GM18858 (cell line): ENCODE data around the gene SMIM9.

ENCODE experiments used
- ATAC-seq: cut with Tn5 transposase; IDR thresholded peaks from one replicate; pipeline ENCODE4 v1.9.1; 2021; ENCODE audit not compliant: unreplicated experiment

SMIM9 gene

DNA sequence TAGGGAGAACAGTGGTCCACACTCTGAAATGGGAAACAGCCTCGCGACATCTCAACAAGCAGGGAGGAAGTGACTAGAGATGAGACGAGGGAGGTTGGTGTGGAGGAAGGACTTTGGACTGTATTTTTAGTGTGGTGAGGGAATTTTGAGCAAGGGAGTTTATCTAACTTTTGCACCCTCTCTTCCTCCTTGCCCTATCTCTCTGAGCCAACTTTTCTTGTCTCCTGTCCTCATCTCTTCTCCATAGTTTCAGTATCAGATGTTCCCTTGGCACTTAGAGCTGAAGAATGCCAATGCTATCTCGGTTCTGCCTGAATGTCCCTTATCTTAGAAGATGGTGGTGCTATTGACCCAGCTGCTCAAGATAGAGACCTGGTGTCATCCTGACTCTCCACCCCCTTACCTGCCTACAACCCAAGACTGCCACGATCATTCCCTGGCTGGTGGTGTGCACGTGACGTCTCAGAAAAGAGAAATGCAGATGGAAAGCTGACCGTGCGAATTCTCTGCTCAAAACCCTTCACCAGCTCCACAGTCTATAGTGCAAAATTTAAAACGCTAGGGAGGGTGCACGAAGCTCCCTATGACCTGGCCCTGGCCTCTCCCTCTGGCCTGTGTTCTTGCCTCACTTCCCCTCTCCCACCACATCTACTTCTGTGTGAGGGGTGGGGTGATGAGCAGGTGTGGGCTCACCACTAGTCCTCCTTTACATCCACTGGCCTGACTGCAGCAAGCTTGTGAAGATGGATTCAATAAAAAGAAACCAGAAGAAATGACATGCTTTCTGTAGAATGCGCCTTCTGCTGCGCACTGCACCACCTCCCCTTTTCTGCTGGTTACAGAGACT is 50.1 kb downstream of the SMIM9 start:
- ATAC-seq = no peak

- ATAC-seq = no peak
These were observed 53.5 kb downstream of the SMIM9 start for GRCh38 chrX:154780968-154781367.

- ATAC-seq = no peak
These were observed 55.2 kb downstream of the SMIM9 start for GRCh38 chrX:154779261-154779660.

GRCh38 chrX:154776753-154777152 is 57.7 kb downstream of the SMIM9 start:
- ATAC-seq = no peak

DNA sequence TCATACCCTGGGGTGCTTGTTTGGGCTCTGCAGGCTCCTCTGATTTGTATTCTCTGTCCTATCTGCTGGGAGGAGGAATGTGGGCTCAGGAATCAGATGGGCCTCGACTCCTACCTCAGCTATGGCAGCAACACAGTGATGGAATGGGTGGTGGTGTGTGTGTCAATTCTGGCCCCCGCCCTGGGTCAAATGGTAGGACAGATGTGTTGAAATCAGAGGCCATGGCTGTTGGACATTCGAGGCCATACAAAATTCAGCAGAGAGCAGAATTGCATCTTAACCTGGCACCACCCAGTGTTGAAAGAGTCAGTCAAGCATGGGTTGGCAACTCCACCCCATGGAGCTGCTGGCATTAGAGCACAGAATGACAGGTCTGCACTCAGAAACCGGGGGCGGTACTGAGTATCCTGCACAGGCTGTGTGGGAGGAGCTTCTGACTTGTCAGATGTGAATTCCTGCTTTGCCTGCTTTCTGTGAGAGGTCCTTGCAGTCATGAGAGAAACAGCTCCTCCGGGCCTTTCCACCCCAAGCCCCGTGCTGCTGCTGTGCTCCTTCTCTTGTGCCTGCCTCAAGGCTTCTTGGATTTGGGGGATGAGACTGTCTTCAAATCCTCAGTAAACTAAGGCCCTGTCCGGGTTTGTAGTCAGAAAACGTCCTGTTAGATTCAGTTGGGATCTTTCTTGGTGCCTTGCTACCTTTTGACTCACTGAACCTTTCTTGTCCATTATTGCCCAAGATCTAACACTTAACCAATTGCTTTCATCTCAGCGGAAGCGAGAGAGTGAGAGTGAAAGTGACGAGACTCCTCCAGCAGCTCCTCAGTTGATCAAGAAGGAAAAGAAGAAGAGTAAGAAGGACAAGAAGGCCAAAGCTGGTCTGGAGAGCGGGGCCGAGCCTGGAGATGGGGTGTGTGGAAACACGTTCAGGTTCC is 58.8 kb downstream of the SMIM9 start:
- ATAC-seq = no peak

- no peak for ATAC-seq
These were observed 59.8 kb downstream of the SMIM9 start for GRCh38 chrX:154774622-154775021.
